K562 (cell line): ENCODE results near the gene SLC37A3. TPM values are rescaled to one million over a fixed set of nuclear protein-coding genes. Genes with fewer than 3 reads are reported as not detected.
A peak's percentile ranks its signal among the peaks of the same experiment; 100 is the strongest.

Experiments used
- BRF1 ChIP-seq: IDR thresholded peaks from 3 replicates; pipeline ENCODE4 v1.6.1; 2011; ENCODE audit warnings: borderline replicate concordance, mild to moderate bottlenecking; ENCODE audit not compliant: insufficient read length; ENCODE audit errors: extremely low read depth
- CBFA2T2 ChIP-seq: fragments of 450-650 bp; conservative IDR thresholded peaks from 2 replicates; pipeline ENCODE4 v1.6.1; 2017; ENCODE audit warnings: mild to moderate bottlenecking
- FOSL1 ChIP-seq: fragments of 200-800 bp; sonication (Bioruptor generic); conservative IDR thresholded peaks from 2 replicates; pipeline ENCODE4 v1.6.1; 2016; ENCODE audit warnings: missing genetic modification characterization, missing compliant biosample characterization
- FOXJ2 ChIP-seq: fragments of 200-800 bp; sonication (Bioruptor generic); IDR thresholded peaks from 2 replicates; pipeline ENCODE4 v1.6.1; 2016; ENCODE audit warnings: missing genetic modification characterization, missing compliant biosample characterization
- GATAD2B ChIP-seq: fragments of 450-650 bp; IDR thresholded peaks from 2 replicates; pipeline ENCODE4 v1.6.1; 2017; ENCODE audit warnings: mild to moderate bottlenecking, borderline replicate concordance
- HIVEP1 ChIP-seq: fragments of 250-450 bp; sonication (Bioruptor Pico); IDR thresholded peaks from 2 replicates; pipeline ENCODE4 v1.4.0; 2020; ENCODE audit warnings: mild to moderate bottlenecking
- JUND ChIP-seq, 2 experiments: IDR thresholded peaks; 2 replicates in 1 of 2; 3 replicates in 1 of 2; pipeline ENCODE4 v1.6.1; 2011; ENCODE audit warnings: borderline replicate concordance in 2 of 2, low read depth in 2 of 2, low read length in 2 of 2, improper control_type of control experiment in 1 of 2, missing biosample characterization in 1 of 2, missing genetic modification characterization in 1 of 2, missing genetic modification reagents in 1 of 2
- KAT8 ChIP-seq: fragments of 450-650 bp; IDR thresholded peaks from 2 replicates; pipeline ENCODE4 v1.6.1; 2016; ENCODE audit warnings: low read depth, mild to moderate bottlenecking
- MAFG ChIP-seq: fragments of 450-650 bp; conservative IDR thresholded peaks from 2 replicates; pipeline ENCODE4 v1.6.1; 2016; ENCODE audit warnings: missing genetic modification characterization, missing compliant biosample characterization
- MCM2 ChIP-seq: fragments of 450-650 bp; IDR thresholded peaks from 2 replicates; pipeline ENCODE4 v1.6.1; 2017; ENCODE audit warnings: low read depth, mild to moderate bottlenecking
- MTA1 ChIP-seq: fragments of 450-650 bp; IDR thresholded peaks from 2 replicates; pipeline ENCODE4 v1.6.1; 2017; ENCODE audit warnings: borderline replicate concordance
- NFE2L1 ChIP-seq: fragments of 450-650 bp; IDR thresholded peaks from 2 replicates; pipeline ENCODE4 v1.6.1; 2016; ENCODE audit warnings: missing genetic modification characterization, low read depth, mild to moderate bottlenecking, missing compliant biosample characterization, moderate library complexity, borderline replicate concordance
- NR2F6 ChIP-seq: fragments of 450-650 bp; formaldehyde crosslinking; IDR thresholded peaks from 2 replicates; pipeline ENCODE4 v1.4.0; 2020; ENCODE audit warnings: mild to moderate bottlenecking
- PML ChIP-seq: IDR thresholded peaks from 2 replicates; pipeline ENCODE4 v1.6.1; 2012; ENCODE audit warnings: low read length, inconsistent platforms
- POLR2G ChIP-seq: fragments of 200-400 bp; formaldehyde crosslinking; IDR thresholded peaks from 2 replicates; pipeline ENCODE4 v1.6.1; 2017; ENCODE audit warnings: low read depth, mild to moderate bottlenecking, antibody characterized with exemption, low read length, moderate library complexity
- RBBP5 ChIP-seq: fragments of 200-600 bp; sonication (generic); IDR thresholded peaks from 2 replicates; pipeline ENCODE4 v1.6.1; 2012; ENCODE audit warnings: borderline replicate concordance, mild to moderate bottlenecking, low read length, control low read depth, inconsistent platforms; ENCODE audit not compliant: insufficient read depth, poor library complexity, severe bottlenecking
- SMARCA4 ChIP-seq: fragments of 450-650 bp; IDR thresholded peaks from 2 replicates; pipeline ENCODE4 v1.6.1; 2016
- SMARCB1 ChIP-seq: IDR thresholded peaks from 2 replicates; pipeline ENCODE4 v1.6.1; 2011; ENCODE audit warnings: improper control_type of control experiment, low read depth; ENCODE audit not compliant: insufficient read length
- TAF15 ChIP-seq: fragments of 200-400 bp; formaldehyde crosslinking; IDR thresholded peaks from 2 replicates; pipeline ENCODE4 v1.6.1; 2017; ENCODE audit warnings: mild to moderate bottlenecking, low read depth, low read length, moderate library complexity
- TAL1 ChIP-seq: fragments of 450-650 bp; IDR thresholded peaks from 2 replicates; pipeline ENCODE4 v1.6.1; 2016; ENCODE audit warnings: mild to moderate bottlenecking
- TARDBP ChIP-seq: fragments of 450-650 bp; IDR thresholded peaks from 2 replicates; pipeline ENCODE4 v1.6.1; 2016
- TBP ChIP-seq: optimal IDR thresholded peaks from 2 replicates; pipeline ENCODE3; 2011; ENCODE audit warnings: low read depth, low read length, improper control_type of control experiment
- ZNF12 ChIP-seq: sonication (generic); formaldehyde crosslinking; IDR thresholded peaks from 2 replicates; pipeline ENCODE4 v1.4.0; 2020; ENCODE audit warnings: mild to moderate bottlenecking, missing genetic modification reagents
- ZNF217 ChIP-seq: sonication (generic); formaldehyde crosslinking; IDR thresholded peaks from 2 replicates; pipeline ENCODE4 v1.8.0; 2022; ENCODE audit warnings: mild to moderate bottlenecking, missing genetic modification reagents
- ZNF436 ChIP-seq: fragments of 250-450, 450-650 bp; sonication (Bioruptor Pico); formaldehyde crosslinking; IDR thresholded peaks from 2 replicates; pipeline ENCODE4 v1.7.0; 2020; ENCODE audit warnings: mild to moderate bottlenecking
- ZNF740 ChIP-seq, 3 experiments: fragments of 200-800 bp in 1 of 3; sonication (Bioruptor generic) in 1 of 3; sonication (generic) in 1 of 3; formaldehyde crosslinking in 1 of 3; IDR thresholded peaks; 2 replicates each; pipeline versions ENCODE4 v1.6.1 to v1.8.0; 2016 to 2022; ENCODE audit warnings: mild to moderate bottlenecking in 2 of 3, missing compliant biosample characterization in 2 of 3, missing genetic modification characterization in 2 of 3, missing genetic modification reagents in 1 of 3
- polyA plus RNA-seq, 8 experiments: library from polyadenylated mRNA; depleted of rRNA in 4 of 8; stranded (reverse) in 5 of 8; unstranded in 3 of 8; fragments of >200 nt; fragmentation: Nextera tagmentation in 2 of 8; fragmentation: Illumina TruSeq in 1 of 8; extraction: Ambion mirVana in 2 of 8; extraction: Trizol in 1 of 8; gene quantifications; 2 replicates each; pipeline versions ENCODE4 v1.2.1 to v1.2.3, GENCODE V29; 2011 to 2014; ENCODE audit warnings: inconsistent platforms in 1 of 8, missing spikeins in 1 of 8
- total RNA-seq, 7 experiments: library from RNA; depleted of rRNA in 6 of 7; stranded (reverse); fragments of >200 nt in 6 of 7; fragmentation: Illumina TruSeq in 2 of 7; extraction: Trizol in 2 of 7; gene quantifications; 2 replicates each; pipeline versions ENCODE4 v1.2.1 to v1.2.3, GENCODE V29; 2011 to 2021; ENCODE audit warnings: low replicate concordance in 1 of 7

The SLC37A3 gene
- total and polyA plus RNA-seq, 9 of the 15 experiments (the other 6 are each of a cell fraction or from before 2014, with no cell fraction given) = 11.7 to 59.1 (median 26.8) TPM

GRCh38 chr7:140391634-140392033, 6.7 kb downstream of the SLC37A3 start (continued):
- no peak for TF ChIP-seq TBP
- TF ChIP-seq TARDBP = peak; percentile 28; the same call in 1 of the 2 replicates
- TF ChIP-seq GATAD2B = peak; percentile 49; the same call in 1 of the 2 replicates
- no peak for TF ChIP-seq FOSL1 (tag)
- no peak for TF ChIP-seq TAF15
- no peak for TF ChIP-seq ZNF12
- no peak for TF ChIP-seq FOXJ2
- TF ChIP-seq MAFG (tag) = peak; percentile 74
- TF ChIP-seq ZNF436 (CRISPR knock-in tag) = no peak
- no peak for TF ChIP-seq NR2F6 (CRISPR knock-in tag)
- no peak for TF ChIP-seq RBBP5
- TF ChIP-seq SMARCA4 = peak; percentile 89
- TF ChIP-seq ZNF740 (CRISPR knock-in tag; IDR thresholded peaks at IDR 0.05) = no peak
- no peak for TF ChIP-seq ZNF740 (tag; IDR thresholded peaks at IDR 0.05)
- TF ChIP-seq ZNF217 (CRISPR knock-in tag) = no peak
- TF ChIP-seq PML = no peak; the same call in 1 of the 2 replicates
- TF ChIP-seq SMARCB1 = no peak
- TF ChIP-seq BRF1 = no peak
- TF ChIP-seq HIVEP1 (CRISPR knock-in tag) = no peak
- peak; percentile 92 for TF ChIP-seq TAL1
- TF ChIP-seq MTA1 = no peak
- no peak for TF ChIP-seq MCM2
- peak; percentile 95 for TF ChIP-seq CBFA2T2
- no peak for TF ChIP-seq POLR2G
- no peak for TF ChIP-seq NFE2L1 (tag)
- TF ChIP-seq JUND (IDR thresholded peaks at IDR 0.05; ENCODE audit: borderline replicate concordance, low read depth, low read length) = peak; percentile 33; the same call in 1 of the 2 replicates
- TF ChIP-seq JUND (tag; IDR thresholded peaks at IDR 0.05; ENCODE audit: borderline replicate concordance, low read depth, low read length) = no peak; the same call in 2 of the 3 replicates
- TF ChIP-seq KAT8 = no peak
